ENCODE results near the gene ZNF275.
"Not testable (repeated sequence)": the region's sequence is repeated elsewhere in the genome, so short reads cannot be mapped to it uniquely, and the experiment has no call there.

Gene ZNF275

GRCh38 chrX:153333821-153334653 is at the start of gene ZNF275:
ZNF275 (plus strand) TSS chrX:153334153; CDS start chrX:153336680, 2,527 bp downstream.
- Mint-ChIP-seq H3K4me1 (peaks cover 19 to 31% of the 10 kb centered on the region in 2 donors), H3K9me3 (peaks cover 0 to under 1% of the 10 kb centered on the region in 2 donors), H3K36me3 (peaks cover 11 to 19% of the 10 kb centered on the region in 2 donors)

GRCh38 chrX:153285678-153286077 is 48.3 kb upstream of the ZNF275 start:
- H3K9me3 Mint-ChIP-seq; DNase-seq; H3K4me3 Mint-ChIP-seq; H3K36me3 Mint-ChIP-seq; H3K4me1 Mint-ChIP-seq; ATAC-seq (replicated peaks); H3K27me3 Mint-ChIP-seq; H3K27ac Mint-ChIP-seq: not testable (repeated sequence)

More at GRCh38 chrX:153333821-153334653, at the start of gene ZNF275:
- Mint-ChIP-seq H3K27me3 (no peaks in the 10 kb centered on the region), H3K4me3 (peak within 1 kb of the TSS; percentile 82 to 88), H3K27ac (peak within 1 kb of the TSS; percentile 85)
- ATAC-seq (replicated peaks) (peak; percentile 93 to 95), DNase-seq (peak; percentile 75)

- H3K27ac Mint-ChIP-seq; H3K4me1 Mint-ChIP-seq; H3K4me3 Mint-ChIP-seq; ATAC-seq (replicated peaks); H3K9me3 Mint-ChIP-seq; DNase-seq; H3K36me3 Mint-ChIP-seq; H3K27me3 Mint-ChIP-seq: not testable (repeated sequence)
Observed at GRCh38 chrX:153288807-153289206, 45.1 kb upstream of the ZNF275 start.

GRCh38 chrX:153293485-153294071 is 40.4 kb upstream of the ZNF275 start:
- peaks cover 24 to 25% of the 10 kb centered on the region in 2 donors for H3K27me3 Mint-ChIP-seq
- H3K9me3 Mint-ChIP-seq, DNase-seq, H3K4me1 Mint-ChIP-seq, H3K4me3 Mint-ChIP-seq, H3K36me3 Mint-ChIP-seq, H3K27ac Mint-ChIP-seq: not testable (repeated sequence)
- peak in 1 of 2 donors; percentile 22 for ATAC-seq (replicated peaks)

- Mint-ChIP-seq H3K36me3 (no peaks in the 10 kb centered on the region), H3K27ac (no peak overlapping the region), H3K27me3 (peaks cover 25 to 28% of the 10 kb centered on the region in 2 donors), H3K4me1 (peaks cover 5 to 6% of the 10 kb centered on the region in 2 donors), H3K4me3 (no peak overlapping the region), H3K9me3 (peaks cover 1 to 3% of the 10 kb centered on the region in 2 donors)
- no peak for ATAC-seq (replicated peaks)
- no peak for DNase-seq
Observed at GRCh38 chrX:153297376-153297775, 36.6 kb upstream of the ZNF275 start.

- ATAC-seq (replicated peaks) (no peak), DNase-seq (no peak)
- Mint-ChIP-seq H3K9me3 (peaks cover 1 to 3% of the 10 kb centered on the region in 2 donors), H3K27me3 (peaks cover 34 to 36% of the 10 kb centered on the region in 2 donors), H3K4me3 (no peak overlapping the region), H3K27ac (no peak overlapping the region), H3K36me3 (no peaks in the 10 kb centered on the region), H3K4me1 (peaks cover 2 to 15% of the 10 kb centered on the region in 2 donors)
Observed at GRCh38 chrX:153299855-153300254, 34.1 kb upstream of the ZNF275 start.

GRCh38 chrX:153301746-153302145 is 32.2 kb upstream of the ZNF275 start:
- Mint-ChIP-seq H3K9me3 (peaks cover 1 to 3% of the 10 kb centered on the region in 2 donors), H3K36me3 (no peaks in the 10 kb centered on the region), H3K4me1 (peaks cover 2 to 26% of the 10 kb centered on the region in 2 donors), H3K4me3 (no peak overlapping the region), H3K27me3 (peaks cover 28 to 32% of the 10 kb centered on the region in 2 donors), H3K27ac (no peak overlapping the region)
- ATAC-seq (replicated peaks) (no peak), DNase-seq (no peak)

GRCh38 chrX:153302796-153303195 is 31.2 kb upstream of the ZNF275 start:
- Mint-ChIP-seq H3K36me3 (no peaks in the 10 kb centered on the region), H3K4me3 (no peak overlapping the region), H3K27me3 (peaks cover 27 to 28% of the 10 kb centered on the region in 2 donors), H3K27ac (no peak overlapping the region), H3K4me1 (peaks cover 2 to 26% of the 10 kb centered on the region in 2 donors), H3K9me3 (peaks cover 1 to 3% of the 10 kb centered on the region in 2 donors)
- ATAC-seq (replicated peaks) = no peak
- no peak for DNase-seq

GRCh38 chrX:153303276-153304262 is 30.4 kb upstream of the ZNF275 start:
- DNase-seq (no peak), ATAC-seq (replicated peaks) (no peak)
- H3K9me3 Mint-ChIP-seq = peaks cover 1 to 3% of the 10 kb centered on the region in 2 donors
- H3K27me3 Mint-ChIP-seq = peaks cover 21% of the 10 kb centered on the region in 2 donors
- H3K27ac Mint-ChIP-seq = no peak overlapping the region
- H3K36me3 Mint-ChIP-seq = no peaks in the 10 kb centered on the region
- H3K4me3 Mint-ChIP-seq = no peak overlapping the region
- peaks cover 2 to 26% of the 10 kb centered on the region in 2 donors for H3K4me1 Mint-ChIP-seq

- ATAC-seq (replicated peaks) = peak; percentile 68 to 69
Observed at GRCh38 chrX:153304988-153305736, 28.8 kb upstream of the ZNF275 start.

GRCh38 chrX:153305972-153306371 is 28.0 kb upstream of the ZNF275 start:
- DNase-seq = no peak
- no peak overlapping the region for H3K27ac Mint-ChIP-seq
- no peaks in the 10 kb centered on the region for H3K36me3 Mint-ChIP-seq
- no peak for ATAC-seq (replicated peaks)
- peaks cover 0 to 1% of the 10 kb centered on the region in 2 donors for H3K9me3 Mint-ChIP-seq
- peaks cover 20 to 23% of the 10 kb centered on the region in 2 donors for H3K27me3 Mint-ChIP-seq
- H3K4me3 Mint-ChIP-seq = no peak overlapping the region
- peaks cover 2 to 26% of the 10 kb centered on the region in 2 donors for H3K4me1 Mint-ChIP-seq

More at GRCh38 chrX:153304988-153305736, 28.8 kb upstream of the ZNF275 start:
- no peak overlapping the region for H3K4me3 Mint-ChIP-seq
- peaks cover 17 to 21% of the 10 kb centered on the region in 2 donors for H3K27me3 Mint-ChIP-seq
- no peak for DNase-seq
- H3K27ac Mint-ChIP-seq = no peak overlapping the region
- H3K4me1 Mint-ChIP-seq = peaks cover 2 to 26% of the 10 kb centered on the region in 2 donors
- H3K9me3 Mint-ChIP-seq = peaks cover 0 to 1% of the 10 kb centered on the region in 2 donors
- H3K36me3 Mint-ChIP-seq = no peaks in the 10 kb centered on the region

GRCh38 chrX:153306527-153307115 is 27.3 kb upstream of the ZNF275 start:
- Mint-ChIP-seq H3K4me1 (peaks cover 2 to 26% of the 10 kb centered on the region in 2 donors), H3K27ac (no peak overlapping the region), H3K4me3 (no peak overlapping the region), H3K36me3 (no peaks in the 10 kb centered on the region), H3K27me3 (peaks cover 22 to 26% of the 10 kb centered on the region in 2 donors), H3K9me3 (no peaks in the 10 kb centered on the region)
- DNase-seq = no peak
- ATAC-seq (replicated peaks) = no peak
